ENCODE measurements around the gene MEIKIN. TPM values are rescaled to one million over a fixed set of nuclear protein-coding genes. Genes with fewer than 3 reads are reported as not detected.

MEIKIN gene
- total RNA-seq, 1 experiment from 2014 or later, result not detected

GRCh38 chr5:131757830-131758519, 187.5 kb downstream of the MEIKIN start:
- H3K4me3 Mint-ChIP-seq (ENCODE audit: low read depth, unreplicated experiment), result no peak overlapping the region
- intact Hi-C loops (cut with micrococcal nuclease; ENCODE audit: unreplicated experiment), result no loop called here
- no peak for DNase-seq
- peaks cover 2% of the 10 kb centered on the region for H3K9me3 Mint-ChIP-seq (ENCODE audit: low read depth, unreplicated experiment)
- H3K27me3 Mint-ChIP-seq (ENCODE audit: unreplicated experiment), result no peaks in the 10 kb centered on the region
- no TSS peak for BruUV-seq (replicated peaks)
- CTCF ChIA-PET, result no interaction called here
- H3K36me3 Mint-ChIP-seq (ENCODE audit: insufficient read depth, unreplicated experiment), result peaks cover 4% of the 10 kb centered on the region
- no peak overlapping the region for H3K27ac Mint-ChIP-seq (ENCODE audit: unreplicated experiment)
- H3K4me1 Mint-ChIP-seq (ENCODE audit: low read depth, unreplicated experiment), result peaks cover 17% of the 10 kb centered on the region
- TF ChIP-seq CTCF (IDR thresholded peaks at IDR 0.05; ENCODE audit: unreplicated experiment), result no peak

Other genes with a start within 250 kb of the MEIKIN start
- gene FNIP1, start 148.6 kb downstream of the MEIKIN start, total RNA-seq (2022), result 46.0 and 46.5 TPM in 2 replicates
- 0.24 and 0.86 TPM in 2 replicates for gene ACSL6, start 66.0 kb upstream of the MEIKIN start, total RNA-seq (2022)
- gene IL3, start 115.0 kb upstream of the MEIKIN start, total RNA-seq (2022), result not detected in 2 replicates
- gene CSF2, start 128.1 kb upstream of the MEIKIN start, total RNA-seq (2022), result 0.80 TPM in 1 of 2 replicates, not detected in the other

All from Calu3 (cell line).